Measurements from ENCODE around the gene RAB3B. TPM values are rescaled to one million over a fixed set of nuclear protein-coding genes. Genes with fewer than 3 reads are reported as not detected.

The RAB3B gene
- total RNA-seq = 0.77 and 1.8 TPM in 2 replicates

GRCh38 chr1:51990478-51990965 is at the start of gene RAB3B:
RAB3B (minus strand) TSS chr1:51990700; CDS start chr1:51977117, 13,583 bp downstream.

GRCh38 chr1:52033190-52034049 is 42.9 kb upstream of the RAB3B start, which contains the start of gene KTI12:
KTI12 (minus strand) TSS chr1:52033810; CDS start chr1:52033761, 49 bp downstream.

GRCh38 chr1:51878616-51879336 is 111.7 kb downstream of the RAB3B start, which contains the start of gene NRDC:
NRDC (minus strand) TSS chr1:51878727; CDS start chr1:51878615, 112 bp downstream.

Other genes with a start within 250 kb of the RAB3B start
- gene NRDC, start 112.0 kb downstream of the RAB3B start, total RNA-seq = 46.0 and 59.7 TPM in 2 replicates
- gene KTI12, start 43.1 kb upstream of the RAB3B start, total RNA-seq = 9.7 and 12.2 TPM in 2 replicates
- 40.4 and 49.7 TPM in 2 replicates for gene TXNDC12, start 64.5 kb upstream of the RAB3B start, total RNA-seq
- gene BTF3L4, start 65.6 kb upstream of the RAB3B start, total RNA-seq = 49.6 and 70.4 TPM in 2 replicates
- 18.4 and 20.8 TPM in 2 replicates for gene ZFYVE9, start 151.4 kb upstream of the RAB3B start, total RNA-seq

All from pericardium fibroblast (primary cell).